GM19035 (cell line): ENCODE measurements around the gene PIGL.

Experiments used
- ATAC-seq: cut with Tn5 transposase; IDR thresholded peaks from one replicate; pipeline ENCODE4 v1.9.1; 2021; ENCODE audit not compliant: unreplicated experiment

PIGL gene

DNA sequence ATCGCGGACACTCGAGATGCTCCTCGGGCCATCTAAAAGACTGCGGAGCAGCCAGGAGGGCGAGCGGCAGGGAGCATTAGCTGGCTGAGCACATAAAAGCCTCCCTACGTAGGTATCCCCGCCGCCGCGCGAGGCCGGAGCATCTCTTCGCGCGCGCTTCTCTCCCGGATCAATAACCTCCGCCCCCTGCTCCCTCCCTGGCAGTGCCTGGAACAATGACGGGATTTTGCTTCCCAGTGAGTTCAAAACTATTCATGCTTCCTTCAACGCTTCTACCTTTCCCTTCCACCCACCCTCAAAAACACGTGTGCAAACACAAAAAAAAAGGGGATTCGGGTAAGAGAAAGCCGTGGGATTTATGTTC lies 135.3 kb downstream of the PIGL start:
- ATAC-seq: no peak

DNA sequence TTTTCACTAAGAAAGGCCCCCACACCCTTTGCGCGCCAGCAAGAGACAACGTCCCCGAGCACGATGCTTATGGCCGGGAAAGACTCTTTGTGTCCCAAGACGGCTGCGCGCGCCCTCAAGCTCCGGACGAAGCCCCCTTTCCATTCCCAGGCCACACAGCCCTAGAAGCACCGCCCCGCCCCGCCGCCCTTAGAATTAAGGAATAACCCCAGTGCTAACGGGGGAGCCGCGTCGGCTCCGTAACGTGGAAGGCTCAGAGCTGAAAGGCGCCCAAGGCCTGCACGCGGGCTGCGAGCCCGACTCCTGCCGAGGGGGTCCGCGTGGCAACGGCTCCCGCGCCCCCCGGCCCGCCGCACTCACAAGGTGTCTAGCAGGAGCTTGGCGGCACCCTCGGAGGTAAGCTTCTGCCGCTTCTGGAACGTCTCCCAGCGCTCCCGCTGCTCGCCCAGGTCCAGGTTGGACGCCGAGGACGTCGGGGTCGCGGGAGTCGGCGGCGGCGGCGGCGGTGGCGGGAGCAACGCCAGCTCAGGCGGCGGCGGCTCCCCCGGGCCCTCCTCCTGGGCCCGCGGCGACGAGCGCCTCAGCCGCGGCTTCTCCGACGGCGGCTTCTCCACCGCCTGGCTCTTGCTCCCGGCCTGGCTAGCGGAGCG lies 135.8 kb downstream of the PIGL start:
- peak; percentile 50 for ATAC-seq

DNA sequence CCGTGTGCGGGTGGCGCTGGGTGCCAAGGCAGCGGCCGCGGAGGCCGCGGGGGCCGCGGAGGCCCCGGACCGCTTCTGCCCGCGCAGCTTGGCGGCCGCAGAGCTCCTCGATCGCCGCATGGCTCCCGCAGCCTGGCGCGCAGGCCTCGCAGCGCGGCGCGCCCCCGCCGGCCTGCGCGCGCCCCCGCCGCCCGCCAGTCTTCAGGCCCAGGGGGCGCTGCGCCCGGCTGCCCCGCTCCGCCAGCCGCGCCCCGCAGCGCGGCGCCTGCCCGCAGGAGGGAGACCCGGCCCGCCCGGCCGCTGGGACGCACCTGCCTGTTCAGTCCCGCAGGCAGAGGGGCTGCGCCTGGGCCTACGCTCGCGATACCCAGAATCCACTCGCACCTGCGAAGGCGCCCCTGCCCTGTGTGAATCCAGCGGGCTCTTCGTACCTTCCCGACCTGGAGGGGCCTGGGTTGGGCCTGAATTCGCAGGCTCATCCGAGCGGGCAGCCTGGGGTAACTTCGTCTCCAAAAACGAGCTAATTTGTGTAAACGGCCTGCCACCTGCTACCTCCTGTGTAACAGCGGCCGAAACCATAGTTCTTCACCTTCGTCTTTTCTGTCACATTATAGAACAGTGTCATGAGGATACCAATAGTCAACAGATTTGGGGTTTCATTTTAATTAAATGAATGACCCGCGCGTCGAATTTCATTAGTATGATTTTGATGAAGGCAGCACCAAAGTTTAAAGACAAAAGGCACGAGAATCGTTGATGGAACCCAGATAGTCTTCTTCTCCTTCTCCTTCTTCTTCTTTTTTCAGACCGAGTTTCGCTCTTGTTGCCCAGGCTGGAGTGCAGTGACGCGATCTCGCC lies 136.5 kb downstream of the PIGL start, which contains the start of gene CENPV:
TSS of gene CENPV (minus strand) at position 153 of the 858 bp plus-strand sequence. CDS start at position 120, 33 bp downstream.
- peak; percentile 67 for ATAC-seq

DNA sequence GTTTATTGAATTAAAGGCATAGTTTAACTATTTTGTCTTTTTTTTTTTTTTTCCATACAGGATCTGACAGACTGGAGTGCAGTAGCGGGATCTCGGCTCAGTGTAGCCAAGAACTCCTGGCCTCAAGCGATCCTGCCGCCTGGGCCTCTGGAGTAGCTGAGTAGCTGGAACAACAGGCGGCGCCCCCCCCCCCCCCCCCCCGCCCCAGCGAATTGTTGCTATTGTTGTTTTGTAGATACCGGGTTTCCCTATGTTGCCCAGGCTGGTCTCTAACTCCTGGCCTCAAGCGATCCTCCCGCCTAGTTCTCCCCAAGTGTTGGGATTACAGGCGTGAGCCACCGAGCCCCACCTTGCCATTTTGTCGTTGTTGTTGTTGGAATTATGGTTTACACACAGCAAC lies 137.6 kb downstream of the PIGL start:
- ATAC-seq: no peak

GRCh38 chr17:16358394-16358793 lies 141.4 kb downstream of the PIGL start:
- no peak for ATAC-seq

DNA sequence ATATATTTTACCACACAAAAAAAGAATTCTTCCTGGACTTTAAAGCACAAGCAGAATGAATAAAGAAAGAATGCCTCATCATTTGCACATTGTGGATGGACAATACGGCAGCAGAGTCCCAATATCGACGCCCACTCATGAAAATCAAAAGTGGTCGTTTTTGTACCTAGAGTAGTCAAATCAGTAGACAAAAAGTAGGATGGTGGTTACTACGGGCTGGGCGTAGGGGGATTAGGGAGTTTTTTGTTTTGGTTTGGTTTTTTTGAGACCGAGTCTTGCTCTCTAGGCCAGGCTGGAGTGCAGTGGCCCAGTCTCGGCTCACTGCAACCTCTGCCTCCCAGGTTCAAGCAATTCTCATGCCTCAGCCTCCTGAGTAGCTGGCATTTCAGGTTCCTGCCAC lies 144.9 kb downstream of the PIGL start:
- no peak for ATAC-seq

GRCh38 chr17:16363749-16364536 lies 146.9 kb downstream of the PIGL start:
- peak; percentile 83 for ATAC-seq

GRCh38 chr17:16364625-16365024 lies 147.6 kb downstream of the PIGL start:
- ATAC-seq: no peak

DNA sequence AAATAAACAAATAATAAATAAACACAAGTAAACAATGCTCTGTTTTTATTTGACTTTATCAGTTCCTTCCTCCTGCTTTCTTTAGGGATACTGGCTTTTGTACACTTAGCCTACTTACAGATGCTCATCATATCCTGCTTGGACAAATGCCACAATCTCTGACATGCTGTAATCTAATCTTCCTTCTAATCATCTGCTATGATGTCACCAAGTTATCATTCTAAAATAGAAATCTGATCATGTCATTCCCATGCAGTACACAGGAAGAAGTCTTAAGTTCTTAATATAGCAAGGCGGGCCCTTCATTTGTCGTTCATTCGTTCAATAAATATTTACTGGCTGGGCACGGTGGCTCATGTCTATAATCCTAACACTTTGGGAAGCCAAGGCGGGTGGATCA lies 154.7 kb downstream of the PIGL start:
- no peak for ATAC-seq

GRCh38 chr17:16374146-16374938 lies 157.3 kb downstream of the PIGL start:
- no peak for ATAC-seq
